T-cell (primary cell): ENCODE measurements around the gene LCE3D. TPM values are rescaled to one million over a fixed set of nuclear protein-coding genes. Genes with fewer than 3 reads are reported as not detected.
"Not testable (repeated sequence)": the region's sequence is repeated elsewhere in the genome, so short reads cannot be mapped to it uniquely, and the experiment has no call there.

Experiments
- ATAC-seq, 4 experiments: fragments of 200-7000 bp in 3 of 4; fragments of 150-1000 bp in 1 of 4; cut with Tn5 transposase; replicated peaks in 1 of 4; 1 replicate in 3 of 4; 2 replicates in 1 of 4; pipeline ENCODE4 v1.10.0; 2021; ENCODE audit warnings: moderate library complexity in 3 of 4, mild to moderate bottlenecking in 2 of 4, moderate number of reproducible peaks in 1 of 4
- CTCF ChIA-PET, 2 donors: fragments of 300-600 bp; sonication (Branson Sonifier 250); formaldehyde crosslinking; loops; one replicate each; lab custom pipeline; 2022; ENCODE audit warnings: antibody characterized with exemption in 2 of 2; lab: Charles Lee
- POLR2A ChIA-PET, 2 donors: fragments of 300-600 bp; sonication (Branson Sonifier 250); formaldehyde crosslinking; loops; one replicate each; lab custom pipeline; 2022; ENCODE audit warnings: antibody characterized with exemption in 2 of 2; lab: Charles Lee
- DNase-seq, 35 experiments: peaks; one replicate each; pipeline versions ENCODE4 v3.0.0 to v3.0.0-alpha.2; 2013 to 2023
- H3K27ac ChIP-seq: one replicate; pipeline ENCODE4 v1.5.1; 2013; ENCODE audit warnings: low read length
- H3K27me3 ChIP-seq, 2 experiments: replicated peaks in 1 of 2; 1 replicate in 1 of 2; 2 replicates in 1 of 2; pipeline versions ENCODE4 v1.6.1 to v1.7.0; 2013; ENCODE audit warnings: low read length in 1 of 2, mixed read lengths in 1 of 2; ENCODE audit not compliant: control insufficient read depth in 2 of 2, insufficient read depth in 2 of 2; ENCODE audit errors: extremely low read depth in 1 of 2
- H3K36me3 ChIP-seq, 2 donors: 1 replicate in 1 of 2; 2 replicates in 1 of 2; pipeline versions ENCODE4 v1.6.1 to v1.7.0; 2013; ENCODE audit warnings: low read length in 1 of 2; ENCODE audit not compliant: control insufficient read depth in 2 of 2, insufficient read depth in 1 of 2; ENCODE audit errors: extremely low read depth in 1 of 2
- H3K4me1 ChIP-seq, 2 experiments: 1 replicate in 1 of 2; 2 replicates in 1 of 2; pipeline versions ENCODE4 v1.6.1 to v1.7.0; 2013; ENCODE audit warnings: low read length in 2 of 2, mixed read lengths in 1 of 2; ENCODE audit not compliant: insufficient read depth in 2 of 2, control insufficient read depth in 1 of 2; ENCODE audit errors: extremely low read depth in 1 of 2
- H3K4me3 ChIP-seq, 2 donors: 1 replicate in 1 of 2; 2 replicates in 1 of 2; pipeline versions ENCODE4 v1.5.1 to v1.7.0; 2013; ENCODE audit warnings: mild to moderate bottlenecking in 2 of 2, low read length in 1 of 2, moderate library complexity in 1 of 2; ENCODE audit not compliant: control insufficient read depth in 1 of 2; ENCODE audit errors: extremely low read depth in 1 of 2
- H3K9me3 ChIP-seq: 2 replicates; pipeline ENCODE4 v1.7.0; 2013
- H3K27ac Mint-ChIP-seq, 2 donors: one replicate each; pipeline ENCODE4 v1.8.0; 2020 to 2021; ENCODE audit warnings: mild to moderate bottlenecking in 2 of 2, mixed read lengths in 2 of 2
- H3K27me3 Mint-ChIP-seq, 2 donors: one replicate each; pipeline ENCODE4 v1.8.0; 2021 to 2022; ENCODE audit warnings: mixed read lengths in 2 of 2
- H3K36me3 Mint-ChIP-seq: one replicate; pipeline ENCODE4 v1.8.0; 2021; ENCODE audit warnings: mixed read lengths
- H3K4me1 Mint-ChIP-seq, 3 donors: one replicate each; pipeline ENCODE4 v1.8.0; 2020 to 2022; ENCODE audit warnings: mixed read lengths in 3 of 3, mild to moderate bottlenecking in 1 of 3
- H3K4me3 Mint-ChIP-seq, 3 donors: one replicate each; pipeline ENCODE4 v1.8.0; 2020 to 2022; ENCODE audit warnings: mild to moderate bottlenecking in 3 of 3, mixed read lengths in 3 of 3, moderate library complexity in 3 of 3
- H3K9me3 Mint-ChIP-seq, 3 donors: one replicate each; pipeline ENCODE4 v1.8.0; 2020 to 2022; ENCODE audit warnings: mixed read lengths in 3 of 3
- WGBS: methylation state at CpG from one replicate; pipeline ENCODE4 v1.1.5; 2013; ENCODE audit warnings: missing lambda C conversion rate; ENCODE audit not compliant: insufficient coverage; 5-methylcytosine and 5-hydroxymethylcytosine counted together
- total RNA-seq, 35 experiments: library from RNA in 6 of 35; stranded (reverse) in 6 of 35; fragments of 120-200 nt in 1 of 35; gene quantifications; one replicate each; pipeline versions ENCODE4 v1.2.1 to v1.2.4 and lab custom pipeline; 2013 to 2026

Gene LCE3D
- total RNA-seq, 5 donors from 2014 or later (not counting 1 experiment from before 2014, with no cell fraction given), result not detected

DNA sequence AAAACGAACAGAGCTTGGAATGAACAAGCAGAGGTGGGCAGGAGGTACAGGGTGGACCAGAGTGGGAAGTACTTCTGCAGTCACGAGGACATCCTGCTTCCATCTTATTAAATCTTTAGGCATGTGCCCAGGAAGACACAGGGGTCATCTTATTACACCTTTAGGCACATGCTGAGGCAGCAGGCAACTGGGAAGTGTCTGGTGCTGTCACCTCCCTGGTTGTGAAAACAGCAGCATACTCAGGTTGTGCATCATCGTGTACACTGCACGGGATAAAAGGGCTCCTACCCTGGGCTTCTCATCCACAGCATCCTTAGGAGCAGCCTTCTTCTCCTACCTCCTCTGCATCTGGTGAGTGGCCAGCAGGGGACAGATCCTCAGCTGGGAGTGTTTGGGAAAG is 19.6 kb upstream of the LCE3D start, which contains the start of gene LCE3C:
LCE3C (plus strand) TSS at position 301 of the 400 bp plus-strand sequence. CDS start 498 bp downstream, outside the sequence.
- Mint-ChIP-seq H3K36me3 (no peaks in the 10 kb centered on the region), H3K27ac (no peak within 1 kb of the TSS), H3K9me3 (peaks cover 0 to 5% (median 2%) of the 10 kb centered on the region in 3 donors), H3K4me1 (no peaks in the 10 kb centered on the region), H3K27me3 (peaks cover 0 to 14% of the 10 kb centered on the region in 2 donors), H3K4me3 (no peak within 1 kb of the TSS)
- ChIA-PET POLR2A (no interaction called here), CTCF (no interaction called here)
- no peak within 1 kb of the TSS for H3K4me3 ChIP-seq
- H3K4me1 ChIP-seq, result no peaks in the 10 kb centered on the region
- no peaks in the 10 kb centered on the region for H3K36me3 ChIP-seq
- H3K9me3 ChIP-seq, result no peaks in the 10 kb centered on the region
- H3K27ac ChIP-seq, result no peak within 1 kb of the TSS
- ATAC-seq (no peak), DNase-seq (no peak)
- peaks cover 0 to 13% of the 10 kb centered on the region in 2 experiments for H3K27me3 ChIP-seq
- no CpG with 5 or more reads among the region's 4 CpGs for WGBS

DNA sequence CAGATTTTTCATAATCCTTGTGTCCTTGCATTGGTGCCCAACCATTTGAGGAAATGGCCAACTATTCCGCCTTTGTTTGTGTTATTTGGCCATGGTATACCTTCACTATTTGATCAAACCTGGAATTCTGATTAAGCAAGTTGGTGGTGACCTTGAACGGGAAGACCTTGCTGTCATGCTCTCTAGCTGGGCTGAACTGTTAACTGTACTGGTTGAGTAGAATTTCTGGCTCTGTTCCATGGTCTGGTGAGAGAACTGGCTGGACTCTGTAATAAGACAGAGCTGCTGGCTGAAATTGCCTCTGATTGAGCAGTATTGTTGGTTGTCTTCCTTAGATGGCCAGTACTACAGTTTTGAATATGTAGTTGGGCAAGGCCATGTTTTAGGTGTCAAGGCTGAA is 16.7 kb upstream of the LCE3D start:
- H3K9me3 Mint-ChIP-seq, result peaks cover 0 to 8% (median 4%) of the 10 kb centered on the region in 3 donors
- POLR2A ChIA-PET, result no interaction called here

DNA sequence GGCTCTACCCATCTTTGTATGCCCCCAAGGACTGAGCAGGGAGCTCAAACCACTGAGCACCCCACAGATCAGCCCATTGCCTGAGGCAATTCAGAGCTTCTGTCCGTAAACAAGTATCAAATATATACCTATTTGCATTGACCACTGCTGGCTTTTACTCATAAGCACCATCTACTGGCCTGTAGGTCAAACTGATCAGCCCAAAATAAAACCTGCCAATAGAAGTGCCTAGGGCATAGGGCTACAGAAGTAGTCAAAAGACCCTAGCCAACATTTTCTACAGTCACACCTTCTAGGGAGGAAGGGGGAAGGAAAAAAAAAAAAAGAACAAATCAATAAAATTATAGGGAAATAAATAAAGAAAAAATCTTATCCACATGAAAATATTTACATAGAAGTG is 5.3 kb upstream of the LCE3D start:
- ChIA-PET POLR2A (no interaction called here), CTCF (interaction anchor here in 1 of 2 donors (0.6 kb wide), 1 partner anchor 31 kb away, joined by 3 read pairs; no protein-coding TSS in a partner anchor)
- Histone ChIP-seq H3K4me3 (no peak overlapping the region), H3K27me3 (peaks cover 0 to 8% of the 10 kb centered on the region in 2 experiments), H3K9me3 (no peaks in the 10 kb centered on the region), H3K27ac (no peak overlapping the region), H3K4me1 (no peaks in the 10 kb centered on the region), H3K36me3 (no peaks in the 10 kb centered on the region)
- Mint-ChIP-seq H3K9me3 (peaks cover 0 to 9% (median 2%) of the 10 kb centered on the region in 3 donors), H3K4me1 (no peaks in the 10 kb centered on the region), H3K4me3 (no peak overlapping the region), H3K27ac (no peak overlapping the region), H3K36me3 (no peaks in the 10 kb centered on the region), H3K27me3 (peaks cover 3 to 11% of the 10 kb centered on the region in 2 donors)
- ATAC-seq, result no peak
- DNase-seq, result no peak
- no CpG with 5 or more reads among the region's 1 CpG for WGBS

More for the DNA sequence above, 16.7 kb upstream of the LCE3D start:
- H3K27me3 Mint-ChIP-seq, result peaks cover 0 to 12% of the 10 kb centered on the region in 2 donors
- H3K4me1 ChIP-seq, result no peaks in the 10 kb centered on the region
- H3K4me3 ChIP-seq, result no peak overlapping the region
- no CpG with 5 or more reads among the region's 2 CpGs for WGBS
- H3K36me3 ChIP-seq, result no peaks in the 10 kb centered on the region
- no peak overlapping the region for H3K4me3 Mint-ChIP-seq
- H3K9me3 ChIP-seq, result no peaks in the 10 kb centered on the region
- H3K27ac ChIP-seq, result no peak overlapping the region
- DNase-seq (no peak), ATAC-seq (no peak)
- H3K27me3 ChIP-seq, result peaks cover 0 to 9% of the 10 kb centered on the region in 2 experiments
- H3K27ac Mint-ChIP-seq, result no peak overlapping the region
- CTCF ChIA-PET, result no interaction called here
- H3K36me3 Mint-ChIP-seq, result no peaks in the 10 kb centered on the region
- no peaks in the 10 kb centered on the region for H3K4me1 Mint-ChIP-seq

DNA sequence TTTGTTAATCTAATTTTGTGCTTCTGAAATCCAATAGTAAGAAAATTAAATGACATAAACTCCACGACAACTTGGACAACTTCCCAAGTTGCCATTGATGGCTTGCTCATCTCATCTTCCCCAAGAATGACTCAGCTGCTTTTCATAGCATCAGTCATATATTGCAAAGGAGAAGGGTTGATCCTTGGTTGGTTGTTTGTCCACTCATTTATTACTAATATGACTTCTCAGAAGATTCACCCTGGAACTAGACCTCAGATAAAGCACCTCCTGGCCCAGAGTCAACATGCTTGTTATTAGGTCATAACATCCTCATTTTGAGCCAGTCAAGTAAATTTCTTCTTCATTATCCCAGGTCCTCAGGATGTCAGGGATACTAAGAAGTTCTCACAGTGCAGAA is 2.3 kb upstream of the LCE3D start:
- CTCF ChIA-PET, result no interaction called here

GRCh38 chr1:152579526-152579925 is 790 bp downstream of the LCE3D start:
- H3K4me1 Mint-ChIP-seq, POLR2A ChIA-PET, H3K27ac Mint-ChIP-seq, H3K36me3 ChIP-seq, H3K4me3 ChIP-seq, H3K9me3 ChIP-seq, H3K4me3 Mint-ChIP-seq, H3K27ac ChIP-seq, H3K9me3 Mint-ChIP-seq, H3K4me1 ChIP-seq, ATAC-seq, CTCF ChIA-PET, H3K36me3 Mint-ChIP-seq, DNase-seq: not testable (repeated sequence)
- WGBS, result 44% methylated on average over 1 of the region's 9 CpGs
- H3K27me3 ChIP-seq, result peaks cover 0 to 11% of the 10 kb centered on the region in 2 experiments
- peaks cover 16 to 24% of the 10 kb centered on the region in 2 donors for H3K27me3 Mint-ChIP-seq

More for the DNA sequence above, 2.3 kb upstream of the LCE3D start:
- Mint-ChIP-seq H3K27ac (no peak overlapping the region), H3K9me3 (peaks cover 0 to 9% (median 2%) of the 10 kb centered on the region in 3 donors), H3K36me3 (no peaks in the 10 kb centered on the region), H3K4me1 (no peaks in the 10 kb centered on the region), H3K4me3 (no peak overlapping the region), H3K27me3 (peaks cover 16 to 18% of the 10 kb centered on the region in 2 donors)
- DNase-seq, result no peak
- Histone ChIP-seq H3K36me3 (no peaks in the 10 kb centered on the region), H3K4me1 (no peaks in the 10 kb centered on the region), H3K9me3 (no peaks in the 10 kb centered on the region), H3K27ac (no peak overlapping the region), H3K4me3 (no peak overlapping the region), H3K27me3 (peaks cover 0 to 16% of the 10 kb centered on the region in 2 experiments)
- ATAC-seq, result no peak
- POLR2A ChIA-PET, result no interaction called here
- no CpG with 5 or more reads among the region's 1 CpG for WGBS

DNA sequence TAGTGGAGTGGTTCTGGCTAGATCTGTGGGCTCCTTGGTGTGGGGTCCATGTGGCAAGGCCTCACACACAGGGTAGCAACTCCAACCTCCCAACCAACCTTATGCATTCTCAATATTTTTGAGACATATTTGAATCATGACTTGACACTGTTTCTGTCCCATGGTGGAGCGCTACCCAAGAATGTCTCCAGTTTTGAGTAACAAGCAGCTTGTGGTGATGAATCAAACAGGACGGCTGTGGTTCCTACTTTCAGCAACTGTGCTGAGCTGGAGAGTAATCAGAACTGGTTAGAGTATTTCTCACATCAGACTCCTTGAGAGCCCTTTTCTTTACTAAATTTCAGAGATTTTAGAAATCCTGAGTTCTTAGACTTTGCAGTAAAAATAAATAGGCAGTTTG is 3.1 kb downstream of the LCE3D start:
- ATAC-seq, result no peak
- Mint-ChIP-seq H3K4me3 (no peak overlapping the region), H3K27ac (no peak overlapping the region), H3K4me1 (no peaks in the 10 kb centered on the region), H3K27me3 (peaks cover 32 to 35% of the 10 kb centered on the region in 2 donors), H3K36me3 (no peaks in the 10 kb centered on the region), H3K9me3 (peaks cover 0 to 4% (median 0%) of the 10 kb centered on the region in 3 donors)
- H3K27me3 ChIP-seq, result peaks cover 0 to 14% of the 10 kb centered on the region in 2 experiments
- no peaks in the 10 kb centered on the region for H3K9me3 ChIP-seq
- H3K36me3 ChIP-seq, result no peaks in the 10 kb centered on the region
- no peak for DNase-seq
- POLR2A ChIA-PET, result no interaction called here
- H3K27ac ChIP-seq, result no peak overlapping the region
- H3K4me1 ChIP-seq, result no peaks in the 10 kb centered on the region
- CTCF ChIA-PET, result interaction anchor here in 1 of 2 donors (0.6 kb wide), 1 partner anchor 545 kb away, joined by 4 read pairs; no protein-coding TSS in a partner anchor
- no peak overlapping the region for H3K4me3 ChIP-seq
- 33% methylated on average over 1 of the region's 2 CpGs for WGBS
